ACHN (cell line): ENCODE data around the gene ZDHHC11.
"Not testable (repeated sequence)": the region's sequence is repeated elsewhere in the genome, so short reads cannot be mapped to it uniquely, and the experiment has no call there.

Experiments used
- DNase-seq: peaks from one replicate; pipeline ENCODE4 v3.0.0-alpha.2; 2015
- in situ Hi-C: cut with HindIII; loops from 2 replicates; pipeline ENCODE4 v1.10.0; 2017; ENCODE audit warnings: low sequenced_read_pairs, low pct_ligation_motif_present, low pct_unique_long_range_greater_than_20kb

The ZDHHC11 gene

DNA sequence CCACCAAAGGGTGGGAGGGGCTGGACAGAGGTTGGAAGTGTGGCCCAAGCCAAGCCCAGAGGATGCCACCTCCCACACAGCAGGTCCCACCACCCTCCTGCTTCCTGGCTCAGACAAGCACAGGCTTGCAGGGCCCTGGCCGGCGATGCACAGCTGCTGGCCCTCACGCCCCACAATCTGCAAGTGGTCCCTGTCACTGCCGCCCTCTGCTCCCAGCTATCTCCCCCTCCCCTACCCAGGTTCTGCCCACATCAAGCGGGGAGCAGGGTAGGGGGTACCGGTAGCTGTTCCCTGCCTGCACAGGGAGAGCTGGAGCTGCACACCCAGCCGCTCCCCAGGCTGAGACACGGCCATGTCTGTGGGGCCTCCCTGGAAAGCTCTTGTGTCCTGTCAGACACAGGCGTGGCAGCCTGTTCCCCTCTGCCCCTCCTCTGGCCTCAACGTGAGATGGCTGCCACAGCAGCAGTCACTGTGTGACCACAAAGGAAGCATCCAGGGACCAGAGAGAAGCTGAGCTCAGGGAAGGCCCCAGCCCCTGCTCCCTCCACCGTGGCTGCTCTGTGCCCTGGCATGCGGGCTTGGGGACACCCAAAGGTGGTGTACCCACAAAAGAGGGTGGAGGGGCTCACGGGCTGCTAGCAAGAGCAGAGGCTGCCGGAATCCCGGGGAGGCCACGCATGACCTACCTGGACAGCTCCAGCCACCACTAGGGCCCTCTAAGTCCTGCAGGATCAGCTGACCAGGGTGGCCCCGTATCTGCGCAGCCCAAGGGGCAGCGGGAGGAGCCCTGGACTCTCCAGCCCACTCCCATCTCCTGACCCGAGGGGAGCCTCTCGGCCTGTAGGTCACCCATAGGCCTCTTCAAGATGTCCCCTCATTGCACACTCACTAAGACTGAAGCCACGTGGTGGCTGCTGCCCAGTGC is 10.9 kb upstream of the ZDHHC11 start:
- in situ Hi-C loops: no loop called here
- no peak for DNase-seq

DNA sequence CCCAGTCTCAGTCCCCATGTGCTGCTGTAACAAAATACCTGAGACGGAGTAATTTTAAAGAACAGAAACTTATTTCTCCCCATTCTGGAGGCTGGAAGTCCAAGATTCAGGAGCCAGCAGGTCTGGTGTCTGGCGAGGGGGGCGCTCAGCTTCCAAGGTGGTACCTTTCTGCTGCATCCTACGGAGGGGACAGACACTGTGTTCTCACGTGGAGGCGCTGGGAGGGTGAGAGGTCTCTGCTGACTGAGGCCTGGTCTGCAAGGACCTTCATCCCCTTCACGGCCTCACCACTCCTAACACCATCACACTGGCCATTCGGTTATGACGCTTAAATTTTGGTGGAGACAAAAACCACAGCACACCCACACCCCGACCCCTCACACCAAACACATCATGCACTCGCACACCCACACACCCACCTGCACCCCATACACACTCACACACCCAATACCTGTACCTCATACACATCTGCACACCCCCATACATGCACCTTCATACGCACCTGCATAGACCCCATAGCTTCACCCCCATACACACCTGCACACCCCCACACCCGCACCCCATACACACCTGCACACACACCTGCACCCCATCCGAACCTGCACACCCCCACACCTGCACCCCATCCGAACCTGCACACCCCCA is 9.8 kb upstream of the ZDHHC11 start:
- no peak for DNase-seq

DNA sequence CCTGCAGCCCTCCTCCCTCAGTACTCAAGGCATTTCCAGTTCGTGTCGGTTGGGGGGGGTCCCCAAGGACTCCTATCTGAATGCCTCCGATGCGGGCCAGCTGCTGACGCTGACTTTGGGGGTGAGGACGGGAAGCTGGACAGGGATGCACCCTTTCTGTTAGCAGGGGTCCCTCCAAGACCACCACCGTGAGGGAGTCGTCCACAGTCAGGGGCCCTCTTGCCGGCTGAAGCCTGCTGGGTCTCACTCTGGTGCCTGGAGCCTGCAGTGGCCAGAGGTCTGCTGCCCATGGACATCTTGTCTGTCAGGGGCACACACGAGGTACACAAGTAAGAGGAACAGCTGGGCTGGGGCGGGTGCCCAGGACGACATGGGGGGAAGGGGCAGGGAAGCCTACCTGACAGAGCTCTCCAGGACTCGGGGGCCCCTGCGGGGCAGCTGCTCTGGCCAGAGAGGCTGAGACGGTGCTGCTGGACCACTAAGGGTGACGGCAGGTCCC is 9.1 kb upstream of the ZDHHC11 start:
- no peak for DNase-seq
- in situ Hi-C loops: no loop called here

More for the DNA sequence above, 9.8 kb upstream of the ZDHHC11 start:
- in situ Hi-C loops: no loop called here

DNA sequence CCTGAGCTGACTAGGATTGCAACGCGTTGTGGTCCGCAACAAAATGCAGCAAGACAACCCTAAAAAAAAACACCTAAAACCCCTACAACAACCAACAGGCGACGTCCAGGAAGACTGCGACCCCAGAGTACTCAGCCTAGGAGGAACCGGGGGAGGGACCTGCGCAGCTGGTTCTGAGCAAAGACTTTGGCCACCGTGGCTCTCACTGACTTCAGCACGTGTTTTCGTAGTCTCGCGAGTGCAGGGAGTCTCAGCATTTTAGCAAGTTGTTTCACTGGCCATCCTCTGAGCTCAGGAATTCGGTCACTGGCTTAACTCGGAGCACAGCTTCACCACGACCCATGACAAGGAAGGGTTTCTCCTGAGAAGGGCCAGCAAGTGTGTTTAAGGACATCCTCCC is 8.6 kb upstream of the ZDHHC11 start:
- no peak for DNase-seq
- in situ Hi-C loops: no loop called here

DNA sequence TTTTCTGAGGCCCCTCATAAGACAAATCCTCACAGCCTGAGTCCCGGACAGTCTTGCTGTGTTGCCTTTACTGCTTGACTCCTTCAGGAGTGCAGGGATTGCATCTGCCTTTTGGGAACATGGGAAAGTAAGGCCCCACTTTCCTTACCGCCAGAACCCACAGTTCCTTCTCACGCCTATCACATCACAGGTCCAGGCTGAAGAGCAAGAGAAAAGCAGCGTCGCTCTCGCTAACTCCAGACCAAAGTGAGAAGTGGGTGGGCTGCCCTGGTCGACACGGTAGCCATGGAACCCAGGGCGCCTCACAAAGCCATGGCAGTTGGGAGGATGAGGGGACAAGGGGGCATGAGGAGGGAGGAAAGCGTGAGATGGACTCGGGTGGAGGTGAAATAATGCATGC is 7.9 kb upstream of the ZDHHC11 start:
- no peak for DNase-seq
- in situ Hi-C loops: no loop called here

DNA sequence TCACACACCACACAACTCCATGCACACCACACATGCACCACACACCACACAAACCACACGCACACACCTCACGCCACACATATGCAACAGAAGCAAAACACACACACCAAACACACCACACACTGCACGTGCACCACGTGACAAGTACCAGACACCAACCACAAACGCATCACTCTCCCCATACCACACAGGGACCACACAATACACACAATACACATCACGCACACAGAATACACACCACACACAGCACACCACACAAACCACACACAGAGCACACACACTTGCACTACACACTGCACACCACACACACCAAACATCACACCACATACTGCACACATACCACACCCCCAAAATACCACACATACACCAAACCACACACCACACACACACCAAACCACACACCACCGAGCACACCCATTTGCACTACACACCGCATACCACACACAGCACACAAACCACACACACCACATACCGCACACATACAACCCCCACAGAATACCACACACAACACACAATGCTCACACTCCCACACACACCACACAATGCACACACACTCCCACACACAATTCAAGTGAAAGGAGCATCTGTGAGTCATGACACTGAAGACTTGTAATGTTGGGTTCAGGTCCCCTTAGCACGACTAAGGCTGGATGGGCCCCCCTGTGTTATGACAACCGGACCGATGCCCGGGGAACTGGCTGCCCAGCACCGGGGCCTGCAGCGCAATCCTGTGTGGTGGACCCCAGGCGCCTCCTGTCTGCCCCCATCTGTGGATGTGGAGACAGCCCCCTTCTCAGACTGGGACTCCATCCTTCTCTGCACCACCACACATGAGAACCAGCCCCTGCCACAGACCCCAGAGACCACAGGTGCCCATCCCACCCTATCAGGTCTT is 6.0 kb upstream of the ZDHHC11 start:
- in situ Hi-C loops: no loop called here
- DNase-seq: no peak

DNA sequence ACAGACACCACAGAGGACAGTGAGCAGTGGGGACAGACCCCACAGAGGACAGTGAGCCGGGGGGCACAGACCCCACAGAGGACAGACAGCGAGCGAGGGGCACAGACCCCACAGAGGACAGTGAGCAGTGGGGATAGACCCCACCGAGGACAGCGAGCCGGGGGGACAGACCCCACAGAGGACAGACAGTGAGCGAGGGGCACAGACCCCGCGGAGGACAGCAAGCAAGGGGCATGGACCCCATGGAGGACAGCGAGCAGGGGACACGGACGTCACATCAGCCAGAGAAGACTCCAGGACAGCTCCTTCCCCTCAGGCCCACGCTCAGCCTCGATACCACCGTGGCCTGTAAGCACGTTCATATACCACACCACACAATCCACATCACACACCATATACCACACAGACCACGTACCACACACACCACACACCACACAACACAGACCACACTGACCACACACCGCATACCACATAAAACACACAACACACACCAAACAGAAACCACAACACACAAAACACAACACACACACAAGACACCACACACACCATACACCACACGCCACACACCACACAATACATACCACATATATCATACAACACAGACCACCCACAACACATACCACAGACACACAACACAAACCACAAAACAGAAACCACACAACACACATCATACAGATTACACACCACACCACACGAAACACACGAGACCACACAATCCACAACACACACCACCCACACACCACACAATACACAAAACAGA is 5.2 kb upstream of the ZDHHC11 start:
- in situ Hi-C loops: no loop called here
- DNase-seq: no peak

DNA sequence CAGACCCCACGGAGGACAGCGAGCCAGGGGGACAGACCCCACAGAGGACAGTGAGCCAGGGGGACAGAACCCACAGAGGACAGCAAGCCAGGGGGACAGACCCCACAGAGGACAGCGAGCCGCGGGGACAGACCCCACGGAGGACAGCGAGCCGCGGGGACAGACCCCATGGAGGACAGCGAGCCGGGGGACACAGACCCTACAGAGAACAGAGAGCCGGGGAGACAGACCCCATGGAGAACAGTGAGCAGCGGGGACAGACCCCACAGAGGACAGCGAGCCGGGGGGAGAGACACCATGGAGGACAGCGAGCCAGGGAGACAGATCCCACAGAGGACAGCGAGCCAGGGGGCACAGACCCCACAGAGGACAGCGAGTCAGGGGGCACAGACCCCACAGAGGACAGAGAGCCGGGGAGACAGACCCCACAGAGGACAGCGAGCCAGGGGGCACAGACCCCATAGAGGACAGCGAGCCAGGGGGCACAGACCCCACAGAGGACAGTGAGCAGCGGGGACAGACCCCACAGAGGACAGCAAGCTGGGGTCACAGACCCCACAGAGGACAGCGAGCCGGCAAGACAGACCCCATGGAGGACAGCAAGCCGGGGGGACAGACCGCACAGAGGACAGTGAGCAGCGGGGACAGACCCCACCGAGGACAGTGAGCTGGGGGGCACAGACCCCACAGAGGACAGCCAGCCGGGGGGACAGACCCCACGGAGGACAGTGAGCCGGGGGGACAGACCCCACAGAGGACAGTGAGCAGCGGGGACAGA is 4.4 kb upstream of the ZDHHC11 start:
- in situ Hi-C loops: no loop called here
- DNase-seq: no peak

DNA sequence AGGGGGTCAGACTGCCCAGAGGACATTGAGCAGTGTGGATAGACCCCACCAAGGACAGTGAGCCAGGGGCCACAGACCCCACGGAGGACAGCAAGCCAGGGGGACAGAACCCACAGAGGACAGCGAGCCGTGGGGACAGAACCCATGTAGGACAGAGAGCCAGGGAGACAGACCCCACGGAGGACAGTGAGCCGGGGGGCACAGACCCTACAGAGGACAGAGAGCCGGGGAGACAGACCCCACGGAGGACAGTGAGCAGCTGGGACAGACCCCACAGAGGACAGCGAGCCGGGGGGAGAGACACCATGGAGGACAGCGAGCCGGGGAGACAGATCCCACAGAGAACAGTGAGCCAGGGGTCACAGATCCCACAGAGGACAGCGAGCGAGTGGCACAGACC is 3.4 kb upstream of the ZDHHC11 start:
- DNase-seq: no peak
- in situ Hi-C loops: no loop called here

DNA sequence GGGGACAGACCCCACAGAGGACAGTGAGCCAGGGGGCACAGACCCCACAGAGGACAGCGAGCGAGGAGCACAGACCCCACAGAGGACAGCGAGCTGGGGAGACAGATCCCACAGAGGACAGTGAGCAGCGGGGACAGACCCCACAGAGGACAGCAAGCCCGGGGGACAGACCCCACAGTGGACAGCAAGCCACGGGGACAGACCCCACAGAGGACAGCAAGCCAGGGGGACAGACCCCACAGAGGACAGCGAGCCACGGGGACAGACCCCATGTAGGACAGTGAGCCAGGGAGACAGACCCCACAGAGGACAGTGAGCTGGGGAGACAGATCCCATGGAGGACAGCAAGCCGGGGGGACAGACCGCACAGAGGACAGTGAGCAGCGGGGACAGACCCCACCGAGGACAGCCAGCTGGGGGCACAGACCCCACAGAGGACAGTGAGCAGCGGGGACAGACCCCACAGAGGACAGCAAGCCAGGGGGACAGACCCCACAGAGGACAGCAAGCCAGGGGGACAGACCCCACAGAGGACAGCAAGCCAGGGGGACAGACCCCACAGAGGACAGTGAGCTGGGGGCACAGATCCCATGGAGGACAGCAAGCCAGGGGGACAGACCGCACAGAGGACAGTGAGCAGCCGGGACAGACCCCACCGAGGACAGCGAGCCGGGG is 2.8 kb upstream of the ZDHHC11 start:
- in situ Hi-C loops: not testable (repeated sequence)

DNA sequence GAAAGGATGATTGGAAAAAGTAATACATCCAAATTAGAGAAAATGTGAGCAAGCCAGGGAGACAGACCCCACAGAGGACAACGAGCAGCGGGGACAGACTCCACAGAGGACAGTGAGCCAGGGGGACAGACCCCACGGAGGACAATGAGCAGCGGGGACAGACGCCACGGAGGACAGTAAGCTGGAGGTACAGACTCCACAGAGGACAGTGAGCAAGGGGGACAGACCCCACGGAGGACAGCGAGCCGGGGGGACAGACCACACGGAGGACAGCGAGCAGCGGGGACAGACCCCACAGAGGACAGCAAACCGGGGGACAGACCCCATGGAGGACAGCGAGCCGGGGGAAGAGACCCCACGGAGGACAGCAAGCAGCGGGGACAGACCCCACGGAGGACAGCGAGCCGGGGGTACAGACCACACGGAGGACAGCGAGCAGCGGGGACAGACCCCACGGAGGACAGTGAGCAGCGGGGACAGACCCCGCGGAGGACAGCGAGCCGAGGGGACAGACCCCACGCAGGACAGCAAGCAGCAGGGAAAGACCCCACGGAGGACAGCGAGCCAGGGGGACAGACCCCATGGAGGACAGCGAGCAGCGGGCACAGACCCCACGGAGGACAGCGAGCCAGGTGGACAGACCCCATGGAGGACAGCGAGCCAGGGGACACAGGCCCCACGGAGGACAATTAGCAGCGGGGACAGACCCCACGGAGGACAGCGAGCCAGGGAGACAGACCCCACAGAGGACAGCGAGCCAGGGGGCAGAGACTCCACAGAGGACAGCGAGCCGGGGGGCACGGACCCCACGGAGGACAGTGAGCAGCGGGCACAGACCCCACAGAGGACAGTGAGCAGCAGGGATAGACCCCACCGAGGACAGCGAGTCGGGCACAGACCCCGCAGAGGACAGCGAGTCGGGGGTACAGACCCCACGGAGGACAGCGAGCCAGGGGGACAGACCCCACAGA is 1.9 kb upstream of the ZDHHC11 start:
- in situ Hi-C loops: no loop called here
- DNase-seq: no peak

More for the DNA sequence above, 2.8 kb upstream of the ZDHHC11 start:
- not testable (repeated sequence) for DNase-seq

DNA sequence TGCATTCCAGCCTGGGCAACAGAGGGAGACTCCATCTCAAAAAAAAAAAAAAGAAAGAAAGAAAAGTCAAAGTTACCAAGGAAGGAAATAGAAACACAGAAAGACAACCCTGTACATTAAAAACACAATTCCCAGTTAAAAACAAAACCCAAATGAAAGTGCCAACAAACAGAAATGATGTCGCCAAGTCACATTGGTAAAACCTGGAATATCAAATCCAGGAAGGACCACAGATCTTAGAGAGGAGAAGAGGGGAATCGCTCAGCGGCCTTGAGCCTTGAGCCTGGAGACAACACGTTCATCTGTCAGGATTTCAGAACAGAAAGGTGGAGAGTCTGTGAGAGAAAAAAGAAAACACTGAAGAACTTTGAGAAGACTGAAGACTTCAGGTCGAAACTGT is 1.2 kb upstream of the ZDHHC11 start:
- DNase-seq: no peak

DNA sequence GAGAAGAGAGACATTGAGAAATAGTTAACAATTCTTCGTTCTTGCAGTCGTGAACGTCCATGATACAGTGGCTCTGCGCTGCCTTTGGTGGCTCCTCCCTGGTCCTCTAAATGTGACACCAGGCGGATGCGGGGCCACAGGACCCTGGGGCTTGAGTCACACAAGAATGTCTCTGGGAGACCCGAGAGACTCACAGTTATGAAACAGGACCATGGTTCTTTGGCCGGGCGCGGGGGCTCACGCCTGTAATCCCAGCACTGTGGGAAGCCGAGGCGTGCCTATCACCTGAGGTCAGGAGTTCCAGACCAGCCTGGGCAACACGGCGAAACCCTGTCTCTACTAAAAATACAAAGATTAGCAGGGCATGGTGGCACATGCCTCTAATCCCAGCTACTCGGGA is 767 bp upstream of the ZDHHC11 start:
- DNase-seq: no peak
- in situ Hi-C loops: no loop called here

More for the DNA sequence above, 1.2 kb upstream of the ZDHHC11 start:
- in situ Hi-C loops: no loop called here

DNA sequence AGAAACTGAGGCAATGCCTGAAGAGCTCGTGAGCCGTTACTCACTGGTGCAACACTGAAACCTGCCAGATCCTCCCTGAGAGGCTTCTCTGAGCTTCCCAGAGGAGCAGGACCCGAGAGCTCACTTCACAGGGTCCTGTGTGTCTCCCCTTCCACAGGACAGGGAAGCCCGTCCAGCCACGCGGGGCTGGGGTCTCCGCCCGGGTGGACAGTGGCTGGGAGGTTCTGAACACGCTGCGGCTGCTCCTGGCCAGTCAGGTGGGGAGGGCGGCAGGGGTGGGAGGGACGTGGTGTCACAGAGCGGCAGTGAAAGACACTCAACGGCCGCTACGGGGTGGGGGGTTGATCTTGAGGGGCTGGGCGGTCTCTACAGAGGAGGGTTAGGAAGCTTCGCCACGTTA is 290 bp upstream of the ZDHHC11 start:
- no peak for DNase-seq

DNA sequence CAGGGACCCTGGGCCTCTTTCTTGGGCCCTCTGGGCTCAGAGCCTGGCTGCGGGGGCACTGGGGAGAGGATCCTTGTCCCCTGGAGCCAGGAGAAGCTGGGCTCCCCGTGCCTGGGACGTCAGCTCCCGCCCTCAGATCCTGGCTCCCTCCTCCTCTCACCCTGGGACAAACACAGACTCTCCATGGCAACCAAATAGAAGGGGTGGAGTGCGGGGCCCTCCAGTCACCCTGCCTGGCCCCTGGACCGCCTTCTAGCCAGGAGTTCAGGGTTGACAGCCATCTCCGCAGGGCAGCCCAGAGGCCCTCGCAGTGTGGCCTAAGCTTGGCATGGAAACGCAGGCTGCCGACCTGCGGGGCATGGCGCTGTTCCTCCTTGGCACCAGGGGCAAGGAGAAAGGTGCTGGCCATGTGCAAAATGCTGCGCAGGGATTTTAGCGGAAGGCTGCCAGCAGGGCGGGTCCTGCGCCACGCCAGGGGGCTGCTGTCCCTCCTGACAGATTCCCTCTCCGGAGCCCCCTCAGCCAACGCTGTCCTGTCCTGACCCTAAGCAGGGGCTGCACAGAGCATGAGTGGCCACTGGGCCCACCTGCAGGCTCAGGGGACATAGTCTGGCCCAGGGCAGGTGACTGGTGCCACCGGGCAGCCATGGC is 1.0 kb downstream of the ZDHHC11 start:
- DNase-seq: no peak
- in situ Hi-C loops: no loop called here

More for the DNA sequence above, 290 bp upstream of the ZDHHC11 start:
- in situ Hi-C loops: no loop called here
